Left colon (tissue), 2 donors: Measurements from ENCODE around the gene NR2F1-AS1. TPM values are rescaled to one million over a fixed set of nuclear protein-coding genes. Genes with fewer than 3 reads are reported as not detected.
"Not testable (repeated sequence)": the region's sequence is repeated elsewhere in the genome, so short reads cannot be mapped to it uniquely, and the experiment has no call there.

Source experiments
- ATAC-seq: fragments of 200-7000 bp; cut with Tn5 transposase; one replicate; pipeline ENCODE4 v1.9.1; 2020; ENCODE audit warnings: mild to moderate bottlenecking, moderate library complexity
- DNase-seq, 2 donors: peaks; one replicate each; pipeline ENCODE4 v3.0.0-alpha.2; 2020
- intact Hi-C, 2 donors: fragments of 100-400 bp; cut with DNase I in 1 of 2; cut with micrococcal nuclease in 1 of 2; formaldehyde crosslinking; loops; one replicate each; pipeline versions ENCODE4 v1.11.2 to v1.14.0; 2022; cut with DNase I, micrococcal nuclease
- total RNA-seq, 2 donors: library from RNA; stranded (reverse); fragmentation: NEBNext Ultra II Directional; extraction: Animal tissue kit (Norgen Biotek cat#: 25700); gene quantifications; one replicate each; pipeline ENCODE4 v1.2.1, GENCODE V29; 2021
- donor health status: DM: no; HTN: no; CAD: no.
- donor health status: DM: yes; HTN: yes; CAD: no.

NR2F1-AS1 gene
- total RNA-seq, 2 donors from 2014 or later = 2.2 to 3.2 TPM

DNA sequence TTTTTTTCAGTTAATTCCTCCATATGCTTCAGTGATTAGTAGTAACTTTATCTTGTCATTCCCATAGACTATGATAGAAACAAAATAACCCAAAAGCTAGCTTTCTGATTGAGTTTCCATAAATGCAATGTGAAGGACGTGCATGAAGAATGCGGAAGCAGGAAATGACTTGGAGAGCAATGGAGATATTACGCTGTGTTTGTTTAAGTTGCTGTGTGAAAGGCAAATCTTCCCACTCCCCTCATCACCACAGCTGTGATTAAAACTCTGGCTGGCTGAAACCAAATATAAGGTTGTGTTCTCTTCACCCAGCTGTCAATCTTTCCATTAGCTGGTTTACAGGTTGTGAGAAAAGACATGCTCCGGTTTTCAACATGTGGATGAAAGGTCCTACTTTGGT, 83.9 kb downstream of the NR2F1-AS1 start:
- ATAC-seq (no peak), DNase-seq (no peak)
- intact Hi-C loops = no loop called here

- DNase-seq (no peak), ATAC-seq (no peak)
- intact Hi-C loops = no loop called here
Observed at GRCh38 chr5:93479982-93480509, 101.0 kb downstream of the NR2F1-AS1 start.

- ATAC-seq = no peak
- no peak for DNase-seq
- intact Hi-C loops = no loop called here
Observed at GRCh38 chr5:93477816-93478215, 103.2 kb downstream of the NR2F1-AS1 start.

GRCh38 chr5:93476251-93476742, 104.7 kb downstream of the NR2F1-AS1 start:
- intact Hi-C loops = no loop called here
- ATAC-seq = no peak
- DNase-seq = no peak

GRCh38 chr5:93462916-93463315, 118.1 kb downstream of the NR2F1-AS1 start:
- no peak for DNase-seq
- intact Hi-C loops = no loop called here
- ATAC-seq = no peak

- no peak for DNase-seq
- ATAC-seq = no peak
- intact Hi-C loops = no loop called here
Observed at GRCh38 chr5:93461756-93462155, 119.3 kb downstream of the NR2F1-AS1 start.

- ATAC-seq (no peak), DNase-seq (no peak)
- intact Hi-C loops = no loop called here
Observed at GRCh38 chr5:93460286-93460685, 120.7 kb downstream of the NR2F1-AS1 start.

DNA sequence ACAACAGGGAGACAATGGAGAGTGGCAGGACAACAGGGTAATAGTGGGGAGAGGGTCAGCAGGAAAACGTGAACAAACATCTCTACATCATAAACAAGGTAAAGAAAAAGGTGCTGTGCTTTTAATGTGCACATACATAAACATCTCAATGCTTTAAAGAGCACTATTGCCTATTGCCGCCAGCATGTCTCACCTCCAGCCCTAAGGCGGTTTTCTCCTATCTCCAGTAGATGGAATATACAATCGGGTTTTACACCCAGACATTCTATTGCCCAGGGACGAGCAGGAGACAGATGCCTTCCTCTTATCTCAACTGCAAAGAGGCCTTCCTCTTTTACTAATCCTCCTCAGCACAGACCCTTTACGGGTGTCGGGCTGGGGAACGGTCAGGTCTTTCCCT, 124.2 kb downstream of the NR2F1-AS1 start:
- DNase-seq, ATAC-seq, intact Hi-C loops: not testable (repeated sequence)

DNA sequence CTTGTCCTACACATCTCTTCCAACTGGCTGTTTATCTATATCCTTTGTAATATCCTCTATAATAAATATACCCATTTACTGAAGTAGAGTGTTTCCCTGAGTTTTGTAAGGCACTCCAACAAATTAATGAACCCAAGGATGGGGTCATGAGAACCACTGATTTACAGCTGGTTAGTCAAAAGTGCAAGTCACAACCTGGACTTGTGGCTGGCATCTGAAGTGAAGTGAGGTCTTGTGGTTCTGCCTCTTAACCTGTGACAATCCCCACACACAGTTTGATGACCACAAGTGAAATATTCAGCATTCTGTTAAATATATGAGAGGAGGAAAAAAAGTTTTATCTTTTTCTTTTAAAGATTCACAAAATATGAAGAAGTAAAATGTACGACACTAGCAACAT, 126.1 kb downstream of the NR2F1-AS1 start:
- ATAC-seq = no peak
- DNase-seq = no peak
- intact Hi-C loops = no loop called here

GRCh38 chr5:93452255-93452654, 128.8 kb downstream of the NR2F1-AS1 start:
- ATAC-seq = no peak
- no peak for DNase-seq
- intact Hi-C loops = no loop called here

- intact Hi-C loops = no loop called here
Observed at GRCh38 chr5:93438124-93438523, 142.9 kb downstream of the NR2F1-AS1 start.

GRCh38 chr5:93436083-93436482, 144.9 kb downstream of the NR2F1-AS1 start:
- no peak for DNase-seq
- intact Hi-C loops = no loop called here
- ATAC-seq = no peak

More at GRCh38 chr5:93438124-93438523, 142.9 kb downstream of the NR2F1-AS1 start:
- no peak for ATAC-seq
- no peak for DNase-seq

- DNase-seq (no peak), ATAC-seq (no peak)
- intact Hi-C loops = no loop called here
Observed at GRCh38 chr5:93433422-93433821, 147.6 kb downstream of the NR2F1-AS1 start.

DNA sequence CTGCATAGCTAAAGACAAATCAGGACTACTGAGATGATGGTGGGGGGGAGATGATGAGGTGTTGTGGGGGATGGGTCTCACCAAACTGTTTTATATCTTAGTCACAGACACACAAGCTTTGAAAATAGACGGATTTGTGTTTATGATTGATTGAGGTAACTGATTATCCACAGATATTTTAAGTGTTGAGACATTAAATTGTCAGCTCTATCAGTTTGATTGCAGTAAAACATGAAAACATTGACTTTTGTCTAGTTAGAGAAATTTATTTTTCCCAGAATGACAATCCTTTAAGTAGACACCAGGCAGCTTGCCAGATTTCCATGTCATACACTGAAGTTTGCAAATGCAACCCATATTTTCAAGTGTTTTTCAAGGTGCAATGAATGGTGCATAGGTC, 149.8 kb downstream of the NR2F1-AS1 start:
- ATAC-seq (no peak), DNase-seq (no peak)
- intact Hi-C loops = no loop called here

DNA sequence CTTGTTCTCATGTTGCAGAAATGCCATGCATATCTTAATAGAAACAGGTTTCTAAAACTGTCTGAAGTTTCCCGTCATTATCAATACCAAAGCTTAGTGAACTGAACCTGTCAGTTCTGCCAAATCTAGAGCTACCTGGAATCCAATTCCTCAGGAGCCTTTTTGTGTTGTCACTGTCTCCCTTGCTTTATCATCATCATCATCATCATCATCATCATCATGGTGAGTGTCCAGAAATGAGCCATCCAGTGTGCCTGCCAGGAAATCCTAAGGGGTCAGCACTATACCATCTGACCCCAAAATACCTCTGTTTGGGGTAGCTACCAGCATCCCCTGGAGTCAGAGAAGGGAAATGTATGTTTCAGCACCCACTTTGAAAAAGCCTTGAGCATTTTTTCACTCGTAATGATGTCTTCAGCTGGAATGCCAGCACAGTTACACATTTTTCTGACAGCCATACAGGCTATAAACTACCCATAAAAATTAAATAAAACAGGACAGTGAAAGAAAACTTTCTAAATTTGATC, 150.3 kb downstream of the NR2F1-AS1 start:
- no peak for DNase-seq
- ATAC-seq = no peak
- intact Hi-C loops = no loop called here

GRCh38 chr5:93430118-93430517, 150.9 kb downstream of the NR2F1-AS1 start:
- intact Hi-C loops = no loop called here
- no peak for ATAC-seq
- DNase-seq = no peak

DNA sequence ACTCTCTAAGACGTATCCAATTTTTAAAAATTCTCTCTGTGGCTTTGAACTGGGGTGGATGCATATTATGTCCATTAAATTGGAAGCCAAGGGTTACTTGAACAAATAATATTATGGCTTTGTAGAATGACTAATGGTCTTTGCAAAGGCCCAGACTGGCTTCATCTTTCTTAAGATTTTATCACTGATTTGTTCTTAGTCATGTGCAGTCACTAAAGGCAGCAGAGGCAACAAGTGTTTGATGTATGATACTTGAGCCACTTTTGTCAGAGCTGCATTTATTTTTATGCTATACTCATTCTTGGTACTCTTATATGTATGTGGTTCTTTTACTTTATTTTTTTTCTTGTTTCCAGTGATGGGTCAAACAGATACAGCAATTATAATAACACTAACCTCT, 152.2 kb downstream of the NR2F1-AS1 start:
- intact Hi-C loops = no loop called here
- ATAC-seq (no peak), DNase-seq (no peak)

GRCh38 chr5:93427316-93427715, 153.7 kb downstream of the NR2F1-AS1 start:
- intact Hi-C loops = no loop called here
- ATAC-seq (no peak), DNase-seq (no peak)

- no peak for ATAC-seq
Observed at GRCh38 chr5:93425096-93425495, 155.9 kb downstream of the NR2F1-AS1 start.

GRCh38 chr5:93423300-93423699, 157.7 kb downstream of the NR2F1-AS1 start:
- intact Hi-C loops = no loop called here
- ATAC-seq (no peak), DNase-seq (no peak)

More at GRCh38 chr5:93425096-93425495, 155.9 kb downstream of the NR2F1-AS1 start:
- intact Hi-C loops = no loop called here
- no peak for DNase-seq

- no peak for ATAC-seq
- DNase-seq = no peak
- intact Hi-C loops = no loop called here
Observed at GRCh38 chr5:93422652-93423280, 158.3 kb downstream of the NR2F1-AS1 start.
